HG02678 (cell line): ENCODE data around the gene NTRK2.

ENCODE experiments used
- ATAC-seq: cut with Tn5 transposase; IDR thresholded peaks from one replicate; pipeline ENCODE4 v1.9.1; 2021; ENCODE audit warnings: mild to moderate bottlenecking, moderate library complexity; ENCODE audit not compliant: unreplicated experiment

The NTRK2 gene

GRCh38 chr9:84955971-84956370 lies 286.4 kb downstream of the NTRK2 start:
- ATAC-seq, result no peak

DNA sequence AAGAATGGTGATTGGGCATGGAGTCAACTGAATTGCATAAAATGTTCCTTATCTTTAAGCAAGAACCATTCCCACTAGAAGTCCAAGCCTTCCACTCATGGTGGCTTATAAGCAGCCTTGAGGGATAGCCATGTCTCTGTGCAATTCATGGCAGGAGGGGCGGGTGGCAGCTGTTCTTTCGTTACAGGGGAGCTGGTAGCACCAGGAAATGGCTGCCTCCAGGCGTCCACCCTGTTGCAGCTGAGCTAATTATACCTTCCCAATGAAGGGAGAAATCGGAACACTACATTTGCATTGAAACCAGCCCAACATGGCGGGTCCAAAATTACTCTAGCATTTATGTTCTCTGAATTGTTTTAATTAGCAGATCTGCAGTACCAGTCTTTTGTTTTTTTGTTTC lies 289.8 kb downstream of the NTRK2 start:
- no peak for ATAC-seq

- no peak for ATAC-seq
Observed at GRCh38 chr9:84966876-84967830, 297.6 kb downstream of the NTRK2 start.

GRCh38 chr9:84969084-84969483 lies 299.6 kb downstream of the NTRK2 start:
- ATAC-seq, result no peak

DNA sequence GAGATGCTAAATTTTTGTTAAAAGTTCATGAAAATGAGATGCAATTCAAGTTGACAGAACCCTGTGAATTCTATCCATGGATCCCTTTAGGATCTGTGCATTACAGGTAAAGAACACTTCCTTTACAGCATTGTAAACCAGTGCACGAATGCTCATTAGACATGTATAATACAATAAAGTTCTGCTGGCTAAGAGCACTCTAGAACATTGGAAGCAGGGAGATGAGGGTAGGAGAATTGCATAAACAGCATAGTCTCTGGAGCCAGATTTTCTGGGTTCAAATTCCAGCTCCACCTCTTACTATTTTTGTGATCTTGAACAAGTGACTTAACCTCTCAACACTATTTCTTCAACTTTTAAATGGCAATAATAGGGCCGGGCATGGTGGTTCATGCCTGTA lies 300.2 kb downstream of the NTRK2 start:
- no peak for ATAC-seq

DNA sequence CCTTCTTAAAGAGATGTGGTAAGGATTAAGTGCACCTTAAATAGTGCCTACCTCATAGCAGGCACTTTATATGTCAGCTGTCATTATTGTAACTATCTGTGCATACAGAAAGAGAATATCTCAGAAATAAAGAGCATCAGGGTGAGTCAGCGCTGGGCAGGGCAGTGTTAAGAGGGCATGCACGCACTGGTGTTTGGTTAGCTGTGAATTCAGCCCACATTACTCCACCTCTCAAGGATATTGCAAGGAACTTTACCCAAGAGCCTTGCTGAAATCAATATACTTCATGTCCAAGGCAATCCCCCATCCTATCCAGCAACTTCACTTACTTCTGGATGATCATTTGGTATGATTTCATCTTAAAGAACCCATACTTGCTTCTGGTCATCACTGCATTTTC lies 300.9 kb downstream of the NTRK2 start:
- no peak for ATAC-seq

DNA sequence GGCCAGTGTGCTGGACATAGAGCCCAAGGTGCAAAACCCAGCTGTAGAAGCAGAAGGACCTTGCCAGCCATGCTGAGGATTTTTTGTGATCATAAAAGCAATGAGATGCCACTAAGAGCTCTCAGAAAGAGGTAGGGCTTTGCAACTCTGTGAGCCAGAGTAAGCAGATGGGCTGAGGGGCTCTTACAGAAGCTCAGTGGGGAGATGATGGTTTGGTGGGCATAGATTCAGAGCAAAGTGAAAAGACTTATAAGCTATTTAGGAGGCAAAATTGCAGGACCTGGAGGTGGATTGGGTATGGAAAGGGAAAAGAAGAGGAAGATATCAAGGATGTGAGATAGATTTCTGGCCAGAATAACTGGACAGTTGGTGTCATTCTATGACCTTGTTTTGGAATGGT lies 302.0 kb downstream of the NTRK2 start:
- no peak for ATAC-seq

GRCh38 chr9:84974258-84974657 lies 304.7 kb downstream of the NTRK2 start:
- ATAC-seq, result no peak

- no peak for ATAC-seq
Observed at GRCh38 chr9:84974855-84975254, 305.3 kb downstream of the NTRK2 start.

- no peak for ATAC-seq
Observed at GRCh38 chr9:84975926-84976325, 306.4 kb downstream of the NTRK2 start.

- ATAC-seq, result no peak
Observed at GRCh38 chr9:84978661-84979060, 309.1 kb downstream of the NTRK2 start.

DNA sequence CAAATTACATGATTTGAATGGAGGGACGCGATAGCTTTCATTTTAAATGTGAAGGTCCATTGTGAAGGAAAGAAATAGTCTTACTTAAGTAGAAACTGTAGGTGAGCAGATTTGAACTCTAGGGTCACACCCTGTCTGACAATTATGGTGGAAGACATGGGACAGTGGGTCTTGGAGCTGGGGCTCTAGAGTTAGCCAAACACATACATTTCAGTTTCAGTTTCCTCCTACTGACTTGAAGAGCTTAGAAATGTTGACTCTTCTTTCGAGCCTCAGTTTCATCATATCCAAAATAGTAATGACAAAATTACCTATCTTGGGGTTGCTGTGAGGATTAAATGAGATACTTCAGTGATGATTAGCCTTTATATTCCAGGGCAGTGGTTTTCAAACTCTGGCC lies 314.2 kb downstream of the NTRK2 start:
- no peak for ATAC-seq

DNA sequence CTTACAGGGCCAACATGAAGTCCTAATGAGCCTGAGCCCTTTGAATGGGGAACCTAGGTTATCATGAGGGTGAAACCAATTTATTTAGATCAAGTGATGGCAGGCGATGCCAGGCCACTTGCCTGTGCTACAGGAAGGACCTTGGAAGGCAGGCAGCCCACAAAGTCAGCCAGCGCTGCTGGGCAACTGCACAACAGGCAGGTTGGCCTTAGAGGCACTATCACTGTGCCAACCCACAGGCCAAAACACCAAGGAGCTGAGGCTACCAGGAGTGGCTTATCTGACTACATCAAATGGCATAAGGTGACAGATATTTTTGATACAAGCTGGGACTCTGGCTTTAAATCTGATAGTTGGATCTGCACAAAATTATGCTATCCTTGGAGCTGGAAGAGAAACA lies 319.1 kb downstream of the NTRK2 start:
- no peak for ATAC-seq

- ATAC-seq, result no peak
Observed at GRCh38 chr9:84990416-84990815, 320.9 kb downstream of the NTRK2 start.

DNA sequence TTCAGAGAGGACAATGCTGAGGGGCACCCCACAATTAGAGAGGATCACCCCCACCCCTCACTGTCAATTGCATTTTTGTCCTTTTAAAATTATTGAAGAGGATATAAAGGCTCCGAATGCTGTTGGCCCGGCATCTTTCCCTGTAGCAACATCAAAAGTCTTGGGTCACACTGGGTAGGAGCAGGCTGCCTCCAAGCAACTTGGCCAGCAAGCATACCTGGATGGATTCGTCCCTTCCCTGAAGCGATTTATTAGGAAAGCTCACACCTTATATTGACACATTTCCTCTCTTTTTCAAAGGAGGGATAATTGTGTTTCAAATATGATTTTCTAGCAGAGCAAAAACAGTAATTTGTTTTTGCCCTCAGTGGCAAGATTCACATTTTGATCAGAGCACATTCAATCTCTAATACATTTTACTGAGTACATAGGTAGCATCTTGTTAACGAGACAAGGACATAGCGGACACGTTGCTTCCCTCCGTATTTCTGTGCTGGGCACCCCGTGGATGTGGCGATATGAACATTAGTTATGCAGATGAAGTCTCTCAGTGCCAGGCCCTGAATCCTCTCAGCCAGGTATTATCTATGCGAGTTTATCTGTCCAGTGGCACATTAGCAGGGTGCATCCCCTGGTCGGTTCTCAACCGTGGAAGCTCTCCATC lies 321.5 kb downstream of the NTRK2 start:
- ATAC-seq, result no peak

- ATAC-seq, result no peak
Observed at GRCh38 chr9:84991514-84991870, 322.0 kb downstream of the NTRK2 start.

DNA sequence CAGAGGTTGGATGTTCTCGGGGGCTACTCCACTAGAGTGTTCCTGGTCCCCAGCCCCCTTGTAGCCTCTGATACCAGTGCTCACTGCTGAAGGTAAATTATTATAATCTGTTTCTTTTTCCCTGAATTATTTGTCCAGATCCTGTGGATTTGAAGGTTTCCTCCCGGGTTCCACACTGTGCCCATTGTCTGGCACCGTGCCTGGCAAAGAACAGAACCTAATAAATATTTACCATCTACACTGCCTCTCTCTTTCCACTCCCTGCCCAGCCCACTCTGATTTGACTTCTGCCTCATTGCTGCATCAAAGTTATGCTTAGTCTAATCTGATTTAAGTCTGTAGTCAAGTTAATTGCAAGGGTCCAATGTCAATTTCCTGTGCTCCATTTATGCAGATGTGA lies 322.9 kb downstream of the NTRK2 start:
- no peak for ATAC-seq

GRCh38 chr9:84993105-84993504 lies 323.6 kb downstream of the NTRK2 start:
- ATAC-seq, result no peak

DNA sequence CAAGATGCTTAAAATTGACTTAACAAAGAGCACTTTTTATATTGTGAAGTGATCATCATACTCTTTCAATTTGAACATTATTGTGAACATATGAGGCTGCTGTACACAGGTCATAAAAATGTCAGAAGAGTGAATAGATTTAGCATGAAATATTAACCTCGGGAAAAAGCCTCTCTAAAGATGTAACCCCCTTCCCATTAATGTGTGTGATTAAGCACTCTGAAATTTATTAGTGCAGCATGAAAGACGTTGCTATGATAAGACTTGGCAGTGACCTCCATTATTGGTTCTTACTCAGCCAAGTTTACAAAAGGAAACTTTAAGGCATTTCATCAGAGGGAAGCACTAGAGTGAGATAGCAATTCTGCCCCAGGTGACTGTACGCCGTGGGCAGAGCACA lies 326.5 kb downstream of the NTRK2 start:
- no peak for ATAC-seq

DNA sequence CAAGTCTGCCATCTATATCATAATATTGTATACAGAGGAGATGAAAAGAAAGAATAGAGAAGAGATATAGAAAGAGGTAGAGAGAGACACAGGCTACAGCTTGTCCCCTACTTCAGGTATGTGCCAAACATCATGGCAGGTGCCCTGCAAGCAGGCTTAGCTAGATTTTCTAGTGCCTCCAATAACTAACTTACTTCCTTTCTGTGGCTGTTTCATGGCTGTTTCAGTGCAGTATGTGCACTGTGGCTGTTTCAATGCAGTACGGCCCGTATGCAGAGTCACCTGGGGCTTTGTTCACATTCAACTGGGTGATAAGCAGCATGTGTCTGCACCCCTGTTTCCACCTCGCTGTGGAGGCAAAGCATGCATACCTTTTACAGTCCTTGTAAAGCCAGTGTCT lies 327.2 kb downstream of the NTRK2 start:
- no peak for ATAC-seq

DNA sequence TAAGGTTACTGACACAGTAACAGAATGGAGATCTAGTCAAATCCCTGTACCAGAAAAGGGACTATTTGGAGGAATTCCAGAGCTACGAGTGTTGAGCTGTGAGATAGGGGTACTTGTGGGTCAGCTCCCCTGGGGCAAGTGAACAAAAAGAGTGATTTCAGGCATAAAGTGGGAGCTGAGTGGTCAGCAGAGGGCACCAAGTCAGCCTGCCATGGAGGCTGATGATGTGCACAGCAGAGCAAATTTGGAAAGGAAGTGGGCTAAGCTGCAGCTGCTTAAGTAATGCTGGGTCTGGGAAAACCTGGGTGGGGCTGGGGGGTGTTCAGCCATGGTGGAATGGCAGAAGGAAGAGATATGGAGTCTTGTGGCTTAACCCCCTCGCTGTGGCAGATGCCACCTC lies 327.9 kb downstream of the NTRK2 start:
- ATAC-seq, result no peak

DNA sequence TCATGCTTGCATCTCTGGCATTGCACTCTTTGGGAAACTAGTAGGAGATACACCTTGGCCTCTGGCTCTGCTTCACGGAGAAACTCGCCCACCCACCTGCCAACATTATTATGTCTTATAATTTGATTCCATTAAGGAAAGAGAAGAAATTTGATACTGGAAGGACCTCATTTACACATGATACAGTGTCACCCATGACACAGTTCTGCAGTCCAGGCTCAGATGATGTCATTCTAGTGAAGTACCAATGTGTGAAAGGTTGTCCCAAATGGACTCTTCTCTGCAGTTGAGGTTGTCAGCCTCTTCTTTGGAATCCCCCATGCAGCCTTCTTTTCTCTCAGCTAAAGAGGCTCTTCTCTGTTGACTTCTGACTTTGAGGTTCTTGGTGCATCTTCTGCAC lies 329.1 kb downstream of the NTRK2 start:
- no peak for ATAC-seq
